Midbrain (tissue), 1 donor: ENCODE data around the gene NR4A1.

ENCODE experiments used
- DNase-seq: peaks from one replicate; lab custom pipeline; 2025; lab: John Stamatoyannopoulos, UW

The NR4A1 gene

DNA sequence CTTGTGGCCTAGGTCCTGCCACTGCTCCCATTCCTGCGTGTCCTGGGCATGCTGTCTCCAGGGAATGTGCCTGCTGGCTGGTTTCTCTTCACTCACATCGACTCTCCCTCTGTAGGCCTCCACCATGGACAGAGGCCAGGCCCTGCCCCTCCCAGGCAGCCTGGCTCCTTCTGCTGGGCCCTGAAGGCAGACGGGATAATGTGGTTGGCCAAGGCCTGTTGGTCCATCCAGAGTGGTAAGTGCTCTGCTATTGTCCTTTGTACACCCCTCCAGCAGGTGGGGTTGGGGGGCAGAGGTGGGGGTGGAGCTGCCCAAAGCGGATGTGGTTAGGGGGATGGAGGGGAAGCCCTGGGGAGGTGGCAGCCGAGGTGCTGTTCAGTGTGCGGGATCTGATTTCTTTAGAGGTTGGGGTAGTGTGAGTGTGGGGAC is 9.5 kb upstream of the NR4A1 start:
- no peak for DNase-seq

DNA sequence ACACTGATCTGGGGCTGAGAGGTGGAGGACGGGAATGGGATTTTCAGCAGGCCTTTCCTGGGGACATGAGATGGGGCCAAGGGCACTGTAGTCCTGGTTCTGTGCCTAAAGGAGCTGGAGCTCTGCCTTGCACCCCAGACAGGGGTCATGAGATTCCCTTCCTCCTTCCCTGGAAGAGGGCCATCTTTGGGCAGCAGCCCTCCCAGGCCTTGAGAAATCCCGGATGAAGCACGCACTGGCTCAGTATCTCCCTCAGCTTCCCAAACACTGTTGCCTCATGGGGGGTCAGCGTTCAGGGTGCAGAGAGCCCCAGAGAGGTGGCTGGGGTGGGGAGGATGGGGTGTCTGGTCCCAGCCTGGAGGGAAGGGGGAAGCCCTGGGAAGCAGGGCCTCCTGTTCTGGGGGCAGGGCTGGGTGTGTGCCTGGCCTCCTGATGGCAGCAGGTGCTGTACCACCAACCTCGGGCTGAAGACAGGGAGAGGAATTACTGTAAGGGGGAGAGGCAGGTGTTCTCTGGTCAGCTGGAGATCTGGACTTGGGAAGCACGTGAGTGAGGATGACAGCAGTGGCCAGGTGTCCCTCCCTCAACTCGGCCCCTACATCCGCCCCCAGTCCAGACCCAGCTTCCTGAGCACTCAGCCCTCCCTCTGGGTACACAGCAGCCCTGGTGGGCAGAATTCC is 8.4 kb upstream of the NR4A1 start:
- no peak for DNase-seq

DNA sequence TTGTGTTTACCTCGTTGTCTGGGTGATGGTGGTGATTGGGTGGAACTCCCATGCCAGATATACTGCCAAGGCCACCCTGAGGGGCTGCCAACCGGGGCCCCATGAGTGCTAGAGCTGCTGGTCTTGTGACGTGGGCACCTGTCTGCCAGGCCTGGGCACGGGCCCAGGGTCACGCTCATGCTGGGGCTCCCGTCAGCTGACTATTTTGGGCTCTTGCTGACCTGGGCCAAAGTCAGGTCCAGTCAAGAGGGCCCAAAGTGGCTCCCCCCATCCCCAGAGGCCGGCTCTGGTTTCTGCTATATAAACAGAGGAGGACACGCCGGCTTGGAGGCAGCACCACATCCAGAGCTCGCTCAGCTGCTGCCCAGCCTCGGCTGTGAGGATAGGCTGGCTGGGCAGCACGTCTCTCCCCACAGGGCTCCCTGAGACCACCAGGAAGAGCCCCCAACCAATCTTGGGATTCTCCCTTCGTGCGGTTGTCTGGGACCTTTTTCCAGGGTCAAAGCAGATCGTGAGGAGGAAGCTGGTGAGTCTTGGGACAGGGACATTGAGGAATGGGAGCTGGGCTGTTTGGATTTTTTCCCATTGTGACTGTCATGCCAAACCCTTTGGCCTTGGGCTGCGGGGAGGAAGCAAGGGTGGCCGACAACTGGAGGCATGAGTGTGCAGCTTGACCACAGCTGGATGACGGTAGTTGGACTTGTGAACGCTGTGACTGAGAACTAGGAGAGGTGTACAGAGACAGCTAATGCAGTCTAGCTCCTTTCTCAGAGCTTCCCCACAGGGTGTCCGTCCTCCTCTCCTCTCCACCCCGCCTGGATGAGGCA is 7.6 kb upstream of the NR4A1 start:
- no peak for DNase-seq

DNA sequence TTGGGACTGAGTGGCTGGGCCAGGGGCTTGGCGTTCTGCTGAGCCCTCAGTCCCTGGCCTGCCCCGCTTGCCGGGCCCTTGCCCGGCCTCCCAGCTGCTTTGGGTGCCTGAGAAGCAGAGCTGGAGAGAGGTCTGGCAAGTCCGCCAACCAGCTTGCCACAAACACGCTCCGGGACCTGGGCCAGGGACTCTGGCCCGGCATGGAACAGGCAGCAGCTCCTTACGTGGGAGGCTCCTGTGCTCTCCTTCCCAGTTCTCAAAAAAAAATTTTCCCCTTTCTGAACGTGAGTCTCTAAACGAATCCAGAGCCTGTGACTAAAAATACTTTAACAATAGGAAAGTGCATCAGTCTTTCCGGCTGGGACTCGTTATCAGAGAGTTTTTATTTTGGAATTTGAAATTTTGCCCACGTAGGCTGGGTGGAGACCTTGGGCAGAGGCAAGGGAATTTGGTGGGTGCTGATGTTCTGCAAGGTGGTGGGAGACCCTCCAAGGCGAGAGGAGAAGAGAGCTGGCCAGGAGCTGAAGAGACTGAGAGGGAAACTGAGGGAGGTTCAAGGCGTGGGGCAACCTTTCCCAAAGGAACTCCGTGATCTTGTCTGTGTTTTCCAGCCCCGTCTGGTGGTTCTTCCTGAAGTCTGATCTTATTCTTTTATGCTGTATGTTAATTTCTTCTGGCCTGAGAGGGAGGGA is 6.8 kb upstream of the NR4A1 start:
- DNase-seq = peak; percentile 74

DNA sequence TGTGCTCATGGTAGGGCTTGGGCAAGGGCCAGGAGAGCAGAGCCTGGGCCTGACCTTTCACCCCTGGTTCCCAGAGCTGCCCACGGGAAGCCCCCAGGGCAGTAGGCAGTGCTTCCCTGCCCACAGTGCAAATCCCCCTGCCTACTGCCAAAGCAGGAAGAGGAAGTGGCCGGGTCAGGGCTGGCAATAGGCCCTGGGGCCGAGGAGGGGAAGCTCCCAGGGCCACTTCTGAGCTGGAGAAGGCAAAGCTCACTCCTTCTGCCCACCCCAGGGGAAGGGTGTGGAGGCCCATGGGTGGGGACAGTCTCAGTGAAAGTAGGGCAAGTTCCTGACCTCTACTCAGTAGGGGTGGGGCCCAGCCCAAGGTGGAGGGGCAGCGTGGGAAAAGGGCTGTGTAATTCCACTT is 5.4 kb upstream of the NR4A1 start:
- no peak for DNase-seq

DNA sequence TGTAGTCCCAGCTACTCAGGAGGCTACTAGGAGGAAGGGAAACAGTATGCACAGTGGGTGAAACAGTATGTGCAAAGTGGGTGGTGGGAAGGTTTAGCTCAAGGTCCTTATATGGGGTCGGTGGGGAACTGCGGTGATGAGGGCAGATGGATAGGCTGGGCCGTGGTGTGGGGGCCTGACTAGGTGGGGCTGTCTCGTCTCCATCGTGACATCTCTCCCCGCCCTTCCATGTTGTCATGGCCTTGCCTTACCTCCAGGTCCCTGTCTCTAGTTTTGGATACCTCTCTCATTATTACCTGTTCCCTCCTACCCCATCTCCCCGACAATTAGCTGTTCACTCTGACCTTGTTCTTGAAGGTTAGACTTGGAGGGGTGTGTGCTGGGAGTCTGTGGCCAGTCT is 4.4 kb upstream of the NR4A1 start:
- DNase-seq = no peak

DNA sequence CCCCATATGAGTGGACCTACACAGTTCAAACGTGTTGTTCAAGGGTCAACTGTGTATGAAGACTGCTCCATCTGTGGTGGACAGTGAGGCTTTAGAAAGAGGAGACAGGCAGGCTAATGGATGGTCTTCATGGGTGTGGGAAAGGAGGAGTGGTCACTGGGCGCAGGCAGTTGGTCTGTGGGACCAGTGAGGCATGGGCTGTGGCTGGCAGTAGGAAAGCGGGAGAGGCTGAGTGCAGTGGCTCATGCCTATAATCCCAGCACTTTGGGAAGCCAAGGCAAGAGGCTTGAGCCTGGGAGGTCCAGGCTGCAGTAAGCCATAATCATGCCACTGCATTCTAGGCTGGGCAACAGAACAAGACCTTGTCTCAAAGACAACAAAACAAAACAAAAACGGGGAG is 2.0 kb upstream of the NR4A1 start:
- no peak for DNase-seq

DNA sequence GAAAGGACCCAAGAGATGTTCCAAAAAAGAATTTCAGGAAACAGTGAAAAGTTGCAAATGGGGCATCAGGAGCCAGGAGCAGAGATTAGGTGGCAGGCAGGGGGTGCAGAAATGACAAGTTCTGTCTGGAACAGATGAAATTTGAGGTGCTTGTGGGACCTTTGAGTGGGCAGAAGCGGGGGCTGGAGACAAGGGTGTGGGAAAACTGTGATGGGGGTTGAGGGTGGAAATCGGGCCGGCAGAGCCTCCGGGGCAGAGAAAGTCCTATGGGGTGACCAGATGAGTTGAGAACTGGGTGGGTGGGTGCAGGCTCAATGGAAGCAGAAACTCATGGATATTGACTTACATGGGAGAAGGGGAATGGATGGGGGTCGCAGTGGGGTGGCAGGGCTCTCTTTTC is 1.6 kb upstream of the NR4A1 start:
- DNase-seq = no peak

DNA sequence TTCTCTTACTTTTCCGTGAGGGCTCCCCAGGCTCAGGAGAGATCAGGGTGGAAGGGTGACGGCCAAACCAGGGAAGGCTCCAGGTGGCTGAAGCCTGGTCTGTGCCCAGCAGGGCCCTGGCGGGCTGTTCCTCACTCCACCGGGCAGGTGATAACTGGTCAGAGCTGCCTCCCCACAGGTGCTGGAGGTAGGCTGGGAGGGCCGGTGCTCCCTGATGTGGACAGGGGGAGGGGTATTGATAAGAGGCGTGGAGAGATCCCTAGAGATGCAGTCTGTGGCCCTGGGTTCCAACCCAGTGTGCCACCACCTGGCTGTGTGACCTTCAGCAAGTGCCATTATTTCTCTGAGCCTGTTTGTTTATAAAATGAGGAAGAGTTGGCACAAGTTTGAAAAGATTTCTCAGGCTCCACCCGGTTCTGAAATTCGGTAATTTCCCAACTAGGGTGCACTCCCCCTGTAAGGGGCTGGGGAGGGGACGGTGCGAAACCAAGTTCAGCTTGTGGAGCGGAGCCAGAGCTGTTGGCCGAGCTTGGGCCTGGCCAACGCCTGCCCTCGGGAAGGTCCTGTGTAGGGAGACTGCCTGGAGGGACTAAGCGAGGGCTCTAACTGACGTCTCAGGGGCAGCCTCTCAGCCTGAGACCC is 1.0 kb upstream of the NR4A1 start:
- no peak for DNase-seq

DNA sequence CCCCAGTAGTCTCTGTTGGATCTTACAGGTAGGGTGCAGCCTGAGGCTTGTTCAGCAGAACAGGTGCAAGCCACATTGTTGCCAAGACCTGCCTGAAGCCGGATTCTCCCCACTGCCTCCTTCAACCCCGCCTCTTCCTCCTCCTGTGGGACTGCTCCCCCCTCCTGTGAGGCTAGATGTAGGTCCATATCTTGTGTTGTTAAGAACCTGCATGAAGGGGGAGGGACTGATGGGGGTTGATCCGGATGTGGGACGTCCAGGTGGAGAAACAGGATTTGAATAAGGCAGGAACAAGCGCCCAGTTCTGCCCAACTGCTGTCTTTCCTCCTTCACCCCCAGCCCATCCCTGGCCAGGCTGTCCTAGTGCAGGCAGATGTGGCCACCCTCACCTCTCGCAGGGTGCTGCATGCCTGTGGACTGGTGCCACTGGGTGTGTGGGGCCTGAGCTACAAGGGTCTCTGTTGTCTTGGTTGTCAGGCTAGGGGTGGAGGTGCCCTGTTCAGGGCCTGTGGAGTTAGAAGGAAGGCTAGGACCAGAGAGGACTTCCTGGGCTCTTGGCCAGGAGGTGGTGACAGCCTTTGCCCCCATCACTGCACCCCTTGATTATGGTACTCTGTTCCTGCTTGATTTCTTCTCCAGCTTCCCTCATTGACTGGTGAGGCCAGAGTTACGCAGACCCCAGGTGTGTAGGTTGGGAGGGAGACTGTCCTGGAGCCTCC is 1.4 kb downstream of the NR4A1 start:
- DNase-seq = no peak

DNA sequence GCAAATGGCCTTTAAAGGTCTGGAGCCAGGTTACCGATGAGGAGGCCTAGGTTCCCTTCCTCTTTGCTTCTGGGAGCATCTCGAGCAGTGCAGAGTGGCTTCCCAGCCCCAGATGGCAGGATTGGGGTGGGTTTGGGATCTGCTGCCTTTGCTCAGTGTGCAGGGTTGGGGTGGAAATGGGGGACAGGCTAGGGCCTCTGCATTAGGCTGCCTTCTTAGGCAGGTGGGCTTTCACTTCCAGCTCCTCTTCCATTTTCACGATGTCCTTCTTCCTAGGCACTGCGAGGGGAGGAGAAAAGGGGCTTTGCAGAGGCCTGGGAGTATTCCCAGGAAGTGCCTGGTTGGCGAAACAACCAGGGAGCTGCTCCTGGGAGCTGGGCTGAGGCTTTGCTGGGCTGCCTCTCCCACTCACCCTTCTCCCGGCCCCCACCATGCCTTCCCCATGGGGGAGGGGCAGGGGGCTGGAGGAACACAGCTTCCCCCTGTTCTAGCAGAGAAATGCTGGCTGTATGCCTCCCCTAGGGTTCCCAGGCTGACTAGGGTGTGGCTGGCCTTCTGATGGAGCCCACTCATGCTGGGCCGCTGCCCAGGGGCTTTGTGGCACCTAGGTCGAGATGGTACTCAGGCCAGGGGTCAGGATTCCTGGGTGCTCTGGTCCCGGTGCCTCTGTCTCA is 2.4 kb downstream of the NR4A1 start:
- DNase-seq = no peak

DNA sequence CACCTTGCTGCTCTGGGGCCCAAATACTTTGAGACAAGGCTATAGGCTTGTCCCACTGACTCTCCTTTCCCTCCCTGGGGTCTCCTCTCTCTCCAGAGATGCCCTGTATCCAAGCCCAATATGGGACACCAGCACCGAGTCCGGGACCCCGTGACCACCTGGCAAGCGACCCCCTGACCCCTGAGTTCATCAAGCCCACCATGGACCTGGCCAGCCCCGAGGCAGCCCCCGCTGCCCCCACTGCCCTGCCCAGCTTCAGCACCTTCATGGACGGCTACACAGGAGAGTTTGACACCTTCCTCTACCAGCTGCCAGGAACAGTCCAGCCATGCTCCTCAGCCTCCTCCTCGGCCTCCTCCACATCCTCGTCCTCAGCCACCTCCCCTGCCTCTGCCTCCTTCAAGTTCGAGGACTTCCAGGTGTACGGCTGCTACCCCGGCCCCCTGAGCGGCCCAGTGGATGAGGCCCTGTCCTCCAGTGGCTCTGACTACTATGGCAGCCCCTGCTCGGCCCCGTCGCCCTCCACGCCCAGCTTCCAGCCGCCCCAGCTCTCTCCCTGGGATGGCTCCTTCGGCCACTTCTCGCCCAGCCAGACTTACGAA is 3.1 kb downstream of the NR4A1 start:
- DNase-seq = no peak

DNA sequence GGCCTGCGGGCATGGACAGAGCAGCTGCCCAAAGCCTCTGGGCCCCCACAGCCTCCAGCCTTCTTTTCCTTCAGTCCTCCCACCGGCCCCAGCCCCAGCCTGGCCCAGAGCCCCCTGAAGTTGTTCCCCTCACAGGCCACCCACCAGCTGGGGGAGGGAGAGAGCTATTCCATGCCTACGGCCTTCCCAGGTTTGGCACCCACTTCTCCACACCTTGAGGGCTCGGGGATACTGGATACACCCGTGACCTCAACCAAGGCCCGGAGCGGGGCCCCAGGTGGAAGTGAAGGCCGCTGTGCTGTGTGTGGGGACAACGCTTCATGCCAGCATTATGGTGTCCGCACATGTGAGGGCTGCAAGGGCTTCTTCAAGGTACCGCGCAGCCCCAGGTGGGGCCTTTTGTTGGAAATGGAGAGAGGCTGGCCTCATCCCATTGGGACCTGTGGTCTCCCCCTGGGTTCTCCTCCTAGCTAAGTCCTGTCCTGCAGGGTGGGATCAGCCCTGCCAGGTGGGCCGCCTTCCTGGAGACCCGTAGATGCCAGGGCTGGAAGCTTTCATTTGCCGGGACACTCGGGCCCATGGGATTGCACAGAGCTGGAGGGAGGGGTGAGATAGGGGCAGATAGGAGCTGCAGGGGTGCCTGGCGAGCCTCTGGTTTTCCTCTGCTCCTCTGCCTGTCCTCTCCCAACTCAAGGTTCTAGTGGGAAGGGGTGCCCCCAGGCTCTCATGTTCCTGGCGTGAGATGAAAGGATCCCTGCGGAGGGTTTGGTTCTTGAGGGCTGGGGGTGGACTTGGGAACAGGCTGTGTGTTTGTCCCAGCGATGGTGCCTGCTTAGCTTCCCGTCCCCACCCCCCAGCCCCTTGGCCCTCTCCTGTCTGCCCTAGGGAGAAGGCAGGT is 3.8 kb downstream of the NR4A1 start:
- no peak for DNase-seq

DNA sequence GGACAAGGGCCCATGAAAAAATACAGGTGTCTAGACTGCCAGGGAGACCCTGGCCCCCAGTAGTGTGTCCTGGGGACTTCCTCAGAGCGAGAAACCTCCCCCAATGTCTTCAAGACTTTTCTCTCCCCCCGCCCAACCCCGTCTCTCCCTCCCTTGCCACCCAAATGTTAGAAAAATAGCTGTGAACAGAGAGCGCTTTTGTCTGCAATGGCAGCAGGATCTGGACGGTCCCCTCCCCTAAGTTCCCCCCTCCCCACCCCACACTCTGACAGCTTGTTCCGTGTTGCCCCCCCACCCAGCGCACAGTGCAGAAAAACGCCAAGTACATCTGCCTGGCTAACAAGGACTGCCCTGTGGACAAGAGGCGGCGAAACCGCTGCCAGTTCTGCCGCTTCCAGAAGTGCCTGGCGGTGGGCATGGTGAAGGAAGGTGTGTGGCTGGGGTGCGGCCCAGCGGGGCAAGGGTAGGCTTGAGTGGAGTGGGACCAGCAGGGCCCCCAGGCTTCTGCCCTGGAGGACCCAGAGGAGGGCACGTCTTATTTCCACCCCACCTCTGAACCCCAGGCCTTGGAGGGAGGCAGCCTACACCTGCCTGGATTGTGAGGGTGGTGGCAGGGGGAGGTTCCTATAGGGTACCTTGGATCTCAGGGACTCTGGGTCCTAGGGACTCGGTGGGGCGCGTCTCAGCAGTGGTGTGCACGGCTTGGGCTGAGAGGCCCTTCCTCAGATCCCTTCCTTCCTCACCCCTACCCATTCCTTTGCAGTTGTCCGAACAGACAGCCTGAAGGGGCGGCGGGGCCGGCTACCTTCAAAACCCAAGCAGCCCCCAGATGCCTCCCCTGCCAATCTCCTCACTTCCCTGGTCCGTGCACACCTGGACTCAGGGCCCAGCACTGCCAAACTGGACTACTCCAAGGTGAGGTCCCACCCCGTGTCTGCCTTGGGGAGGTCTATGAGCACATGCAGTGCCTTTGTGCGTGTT is 4.8 kb downstream of the NR4A1 start:
- peak; percentile 67 for DNase-seq

DNA sequence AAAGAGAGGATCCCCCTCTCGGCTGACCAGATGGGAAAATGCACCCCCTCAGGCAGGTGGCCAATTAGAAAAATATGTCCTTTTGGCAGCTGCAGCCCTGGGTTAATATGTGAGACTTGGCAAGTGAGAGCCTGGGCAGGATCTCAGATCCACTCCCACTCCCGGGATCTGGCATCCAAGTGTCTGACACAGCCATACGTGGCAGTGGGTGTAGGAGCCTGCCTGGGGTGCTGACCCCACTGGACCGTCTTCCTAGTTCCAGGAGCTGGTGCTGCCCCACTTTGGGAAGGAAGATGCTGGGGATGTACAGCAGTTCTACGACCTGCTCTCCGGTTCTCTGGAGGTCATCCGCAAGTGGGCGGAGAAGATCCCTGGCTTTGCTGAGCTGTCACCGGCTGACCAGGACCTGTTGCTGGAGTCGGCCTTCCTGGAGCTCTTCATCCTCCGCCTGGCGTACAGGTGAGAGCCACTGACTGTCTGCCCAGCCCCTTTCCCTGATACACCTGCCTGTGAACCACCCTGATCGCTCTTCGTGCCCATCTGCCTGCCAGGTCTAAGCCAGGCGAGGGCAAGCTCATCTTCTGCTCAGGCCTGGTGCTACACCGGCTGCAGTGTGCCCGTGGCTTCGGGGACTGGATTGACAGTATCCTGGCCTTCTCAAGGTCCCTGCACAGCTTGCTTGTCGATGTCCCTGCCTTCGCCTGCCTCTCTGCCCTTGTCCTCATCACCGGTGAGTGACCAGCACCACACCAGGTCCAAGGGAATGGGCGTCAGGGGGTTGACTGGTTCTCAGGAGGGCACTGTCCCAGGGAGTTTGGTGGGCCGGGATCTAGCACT is 5.8 kb downstream of the NR4A1 start:
- no peak for DNase-seq

DNA sequence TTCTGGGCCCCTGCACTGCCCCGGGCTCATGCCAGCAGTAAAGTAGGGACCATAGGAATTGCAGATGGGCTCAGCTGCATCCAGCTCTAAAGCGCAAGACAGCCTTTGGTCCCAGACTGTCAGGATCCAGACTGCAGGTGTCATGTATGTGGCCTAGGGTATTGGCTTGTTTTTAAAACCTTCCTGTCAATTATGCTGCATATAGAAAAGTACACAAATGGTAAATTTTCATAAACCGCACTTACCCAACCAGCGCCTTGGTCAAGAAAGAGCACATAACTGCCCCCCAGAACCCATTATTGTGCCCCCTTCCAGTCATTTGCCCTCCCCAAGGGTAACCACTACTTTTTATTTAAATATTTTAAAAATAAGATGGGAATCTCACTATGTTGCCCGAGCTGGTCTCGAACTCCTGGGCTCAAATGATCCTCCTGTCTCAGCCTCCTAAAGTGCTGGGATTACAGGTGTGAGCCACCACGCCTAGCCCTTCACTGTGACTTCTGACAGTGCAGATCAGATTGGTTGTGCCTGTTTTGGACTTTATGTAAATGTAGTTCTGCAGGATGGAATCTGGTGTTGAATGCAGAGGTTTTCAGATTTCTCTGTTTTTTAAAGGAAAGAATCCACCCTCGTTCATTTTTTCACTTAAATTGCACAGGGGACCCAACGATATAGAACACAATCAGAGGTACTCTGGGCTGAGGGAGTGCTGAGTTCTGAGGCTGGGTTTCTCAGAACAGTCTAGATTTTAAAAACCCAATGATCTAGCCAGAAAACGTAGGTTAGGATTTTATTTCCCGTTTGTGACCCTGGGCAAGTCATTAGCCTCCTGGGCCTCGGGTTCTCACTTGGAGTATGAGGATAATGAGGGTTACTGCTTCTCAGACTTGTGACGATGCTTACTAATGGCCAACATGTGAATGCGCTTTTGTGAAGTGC is 6.7 kb downstream of the NR4A1 start:
- DNase-seq = no peak
